PFSK-1 (cell line): ENCODE measurements around the gene PTPRK.

Experiments used
- FOXP2 ChIP-seq: optimal IDR thresholded peaks from 2 replicates; pipeline ENCODE3; 2011; ENCODE audit warnings: borderline replicate concordance, control low read depth, inconsistent platforms; ENCODE audit not compliant: insufficient read depth; ENCODE audit errors: extremely low read length, extremely low read depth
- POLR2AphosphoS5 ChIP-seq: IDR thresholded peaks from 2 replicates; pipeline ENCODE4 v1.6.1; 2012; ENCODE audit warnings: low read depth, mild to moderate bottlenecking, control low read depth, low read length, moderate library complexity
- REST ChIP-seq, 2 experiments: IDR thresholded peaks; 2 replicates each; pipeline versions ENCODE4 v1.6.1 to v1.8.0; 2011 to 2012; ENCODE audit warnings: low read depth in 2 of 2, low read length in 2 of 2, control low read depth in 1 of 2, inconsistent platforms in 1 of 2, mild to moderate bottlenecking in 1 of 2, moderate library complexity in 1 of 2; ENCODE audit not compliant: insufficient read depth in 1 of 2
- SIN3A ChIP-seq: IDR thresholded peaks from 2 replicates; pipeline ENCODE4 v1.6.1; 2012; ENCODE audit warnings: mild to moderate bottlenecking, low read length, moderate library complexity, borderline replicate concordance; ENCODE audit not compliant: insufficient read depth
- TAF1 ChIP-seq: IDR thresholded peaks from 2 replicates; pipeline ENCODE4 v1.6.1; 2012; ENCODE audit warnings: low read length, control low read depth, borderline replicate concordance; ENCODE audit not compliant: insufficient read depth

- TF ChIP-seq REST (IDR thresholded peaks at IDR 0.05; ENCODE audit: insufficient read depth in 1 of 2, low read depth in 2 of 2, low read length in 2 of 2) = no peak
- no peak for TF ChIP-seq TAF1
- TF ChIP-seq SIN3A = no peak
- TF ChIP-seq POLR2AphosphoS5 = no peak
- TF ChIP-seq FOXP2 = no peak
Observed at GRCh38 chr6:128474933-128475332, 45.5 kb downstream of the PTPRK start.
